ENCODE results near the gene UNC5B.

DNA sequence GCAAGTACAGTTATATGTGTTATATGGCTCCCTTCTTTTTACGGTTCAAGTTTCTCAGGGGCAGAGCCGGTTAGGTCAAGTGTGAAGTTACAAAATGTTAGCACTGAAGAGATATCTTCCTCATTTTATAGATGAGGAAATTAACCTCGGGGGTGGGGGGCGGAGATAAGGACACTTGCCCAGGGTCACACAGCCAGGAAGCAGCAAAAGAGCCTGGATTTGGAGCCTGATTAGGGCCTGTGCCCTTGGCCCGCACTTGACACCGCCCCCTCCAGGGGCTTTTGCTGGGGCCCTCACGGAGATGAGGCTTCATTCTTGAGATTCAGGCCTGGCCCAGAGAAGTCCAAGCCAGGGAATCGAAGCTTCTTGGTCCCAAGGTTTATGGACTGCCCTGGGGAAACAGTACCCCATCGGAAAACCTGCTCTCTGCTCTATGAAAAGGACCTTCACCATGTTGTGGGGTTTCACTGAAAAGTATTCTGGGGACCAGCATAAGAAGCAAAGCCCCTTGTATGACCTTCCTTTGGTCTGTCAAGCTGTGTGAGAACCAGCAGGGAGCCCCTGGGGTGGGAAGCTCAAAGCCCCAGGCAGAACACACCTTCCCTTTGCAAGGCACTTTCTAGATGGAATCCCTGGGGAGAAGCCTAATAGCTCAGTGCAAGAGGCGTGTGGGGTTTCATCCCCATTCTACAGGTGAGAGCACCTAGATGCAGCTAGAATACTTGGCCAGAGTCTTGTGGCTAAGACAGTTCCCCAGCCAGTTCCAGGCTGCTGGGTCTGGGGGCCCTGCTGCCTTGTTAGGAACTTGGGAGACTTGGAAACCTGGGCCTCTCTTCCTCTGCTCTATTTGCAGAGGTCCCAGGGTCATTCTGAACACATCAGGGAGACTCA is 21.9 kb downstream of the UNC5B start:
- TF ChIP-seq, protein P1, sequence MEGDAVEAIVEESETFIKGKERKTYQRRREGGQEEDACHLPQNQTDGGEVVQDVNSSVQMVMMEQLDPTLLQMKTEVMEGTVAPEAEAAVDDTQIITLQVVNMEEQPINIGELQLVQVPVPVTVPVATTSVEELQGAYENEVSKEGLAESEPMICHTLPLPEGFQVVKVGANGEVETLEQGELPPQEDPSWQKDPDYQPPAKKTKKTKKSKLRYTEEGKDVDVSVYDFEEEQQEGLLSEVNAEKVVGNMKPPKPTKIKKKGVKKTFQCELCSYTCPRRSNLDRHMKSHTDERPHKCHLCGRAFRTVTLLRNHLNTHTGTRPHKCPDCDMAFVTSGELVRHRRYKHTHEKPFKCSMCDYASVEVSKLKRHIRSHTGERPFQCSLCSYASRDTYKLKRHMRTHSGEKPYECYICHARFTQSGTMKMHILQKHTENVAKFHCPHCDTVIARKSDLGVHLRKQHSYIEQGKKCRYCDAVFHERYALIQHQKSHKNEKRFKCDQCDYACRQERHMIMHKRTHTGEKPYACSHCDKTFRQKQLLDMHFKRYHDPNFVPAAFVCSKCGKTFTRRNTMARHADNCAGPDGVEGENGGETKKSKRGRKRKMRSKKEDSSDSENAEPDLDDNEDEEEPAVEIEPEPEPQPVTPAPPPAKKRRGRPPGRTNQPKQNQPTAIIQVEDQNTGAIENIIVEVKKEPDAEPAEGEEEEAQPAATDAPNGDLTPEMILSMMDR (IDR thresholded peaks at IDR 0.05), result no peak
- no peak for TF ChIP-seq POLR2A (IDR thresholded peaks at IDR 0.05)

Data from thyroid gland (tissue), 4 donors.